Osteocyte (in vitro differentiated cells): ENCODE results near the gene TIFAB. TPM values are rescaled to one million over a fixed set of nuclear protein-coding genes. Genes with fewer than 3 reads are reported as not detected.

ENCODE experiments used
- DNase-seq: peaks from one replicate; pipeline ENCODE4 v3.0.0; 2021; ENCODE audit warnings: mixed read lengths; ENCODE audit not compliant: unreplicated experiment; ENCODE audit errors: extremely low spot score
- H3K27ac Mint-ChIP-seq: one replicate; pipeline ENCODE4 v1.8.0; 2021; ENCODE audit warnings: mild to moderate bottlenecking, mixed read lengths; ENCODE audit not compliant: unreplicated experiment
- H3K27me3 Mint-ChIP-seq: one replicate; pipeline ENCODE4 v1.8.0; 2021; ENCODE audit warnings: mixed read lengths; ENCODE audit not compliant: unreplicated experiment
- H3K36me3 Mint-ChIP-seq: one replicate; pipeline ENCODE4 v1.8.0; 2021; ENCODE audit warnings: mixed read lengths; ENCODE audit not compliant: unreplicated experiment
- H3K4me1 Mint-ChIP-seq: one replicate; pipeline ENCODE4 v1.8.0; 2021; ENCODE audit warnings: mixed read lengths; ENCODE audit not compliant: unreplicated experiment
- H3K4me3 Mint-ChIP-seq: one replicate; pipeline ENCODE4 v1.8.0; 2021; ENCODE audit warnings: mild to moderate bottlenecking, moderate library complexity, mixed read lengths; ENCODE audit not compliant: unreplicated experiment
- H3K9me3 Mint-ChIP-seq: one replicate; pipeline ENCODE4 v1.8.0; 2021; ENCODE audit warnings: mixed read lengths; ENCODE audit not compliant: unreplicated experiment
- CTCF ChIP-seq: fragments of 200-600 bp; sonication (generic); IDR thresholded peaks from 2 replicates; pipeline ENCODE4 v1.5.0; 2021; ENCODE audit warnings: antibody characterized with exemption, mild to moderate bottlenecking, moderate library complexity
- total RNA-seq: library from RNA; stranded (reverse); gene quantifications from 2 replicates; pipeline ENCODE4 v1.2.1, GENCODE V29; 2021

Gene TIFAB
- total RNA-seq, 1 donor from 2014 or later, result not detected

GRCh38 chr5:135446206-135446605 is 5.9 kb downstream of the TIFAB start:
- Mint-ChIP-seq H3K36me3 (no peaks in the 10 kb centered on the region), H3K27ac (no peak overlapping the region), H3K4me3 (no peak overlapping the region), H3K9me3 (no peaks in the 10 kb centered on the region), H3K4me1 (no peaks in the 10 kb centered on the region), H3K27me3 (peaks cover 11% of the 10 kb centered on the region)
- DNase-seq, result no peak
- no peak for TF ChIP-seq CTCF

GRCh38 chr5:135445306-135445985 is 6.7 kb downstream of the TIFAB start:
- no peak overlapping the region for H3K27ac Mint-ChIP-seq
- no peak for DNase-seq
- no peaks in the 10 kb centered on the region for H3K36me3 Mint-ChIP-seq
- H3K4me3 Mint-ChIP-seq, result no peak overlapping the region
- peaks cover 6% of the 10 kb centered on the region for H3K27me3 Mint-ChIP-seq
- no peak for TF ChIP-seq CTCF
- H3K4me1 Mint-ChIP-seq, result no peaks in the 10 kb centered on the region
- H3K9me3 Mint-ChIP-seq, result no peaks in the 10 kb centered on the region

- no peaks in the 10 kb centered on the region for H3K4me1 Mint-ChIP-seq
- H3K27ac Mint-ChIP-seq, result no peak overlapping the region
- H3K9me3 Mint-ChIP-seq, result no peaks in the 10 kb centered on the region
- H3K27me3 Mint-ChIP-seq, result peaks cover 6% of the 10 kb centered on the region
- no peak overlapping the region for H3K4me3 Mint-ChIP-seq
- no peak for TF ChIP-seq CTCF
- no peak for DNase-seq
- no peaks in the 10 kb centered on the region for H3K36me3 Mint-ChIP-seq
Observed at GRCh38 chr5:135444881-135445280, 7.3 kb downstream of the TIFAB start.

GRCh38 chr5:135444360-135444759 is 7.8 kb downstream of the TIFAB start:
- TF ChIP-seq CTCF, result no peak
- H3K27me3 Mint-ChIP-seq, result peaks cover 6% of the 10 kb centered on the region

GRCh38 chr5:135443161-135443960 is 8.8 kb downstream of the TIFAB start:
- no peaks in the 10 kb centered on the region for H3K9me3 Mint-ChIP-seq
- H3K4me3 Mint-ChIP-seq, result no peak overlapping the region
- H3K27me3 Mint-ChIP-seq, result peaks cover 2% of the 10 kb centered on the region
- no peaks in the 10 kb centered on the region for H3K36me3 Mint-ChIP-seq
- H3K27ac Mint-ChIP-seq, result no peak overlapping the region
- no peak for TF ChIP-seq CTCF
- no peaks in the 10 kb centered on the region for H3K4me1 Mint-ChIP-seq
- DNase-seq, result peak; percentile 64

More at GRCh38 chr5:135444360-135444759, 7.8 kb downstream of the TIFAB start:
- Mint-ChIP-seq H3K9me3 (no peaks in the 10 kb centered on the region), H3K4me1 (no peaks in the 10 kb centered on the region), H3K4me3 (no peak overlapping the region), H3K27ac (no peak overlapping the region), H3K36me3 (no peaks in the 10 kb centered on the region)
- DNase-seq, result no peak
